ENCODE measurements around the gene ERG.

ERG gene

GRCh38 chr21:38498057-38498833 is at the start of gene ERG:
Gene ERG (minus strand): TSS chr21:38498477. CDS start chr21:38498380, 97 bp downstream.
- DNase-seq (ENCODE audit: low spot score) = no peak

DNA sequence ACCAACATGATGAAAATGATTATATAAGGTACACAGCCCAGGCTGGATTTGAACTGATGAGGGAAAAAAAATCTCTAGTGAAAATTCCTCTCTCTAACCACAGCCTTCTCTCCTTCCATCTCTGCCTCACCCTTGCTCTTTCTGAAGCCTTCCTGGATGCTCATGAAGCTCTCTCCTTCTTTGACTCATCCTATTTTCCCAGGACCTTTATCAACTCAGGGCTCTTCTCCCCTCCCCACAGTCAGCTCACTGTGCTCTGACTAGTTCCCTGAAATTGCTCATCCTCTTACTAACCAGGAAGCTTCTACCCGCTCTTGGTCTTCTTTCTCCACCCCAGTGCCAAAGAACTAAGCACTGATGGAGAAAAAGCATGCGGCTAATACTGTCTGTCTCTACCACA is 46.4 kb upstream of the ERG start:
- DNase-seq (ENCODE audit: low spot score) = no peak

GRCh38 chr21:38542263-38542662 is 44.0 kb upstream of the ERG start:
- no peak for DNase-seq (ENCODE audit: low spot score)

DNA sequence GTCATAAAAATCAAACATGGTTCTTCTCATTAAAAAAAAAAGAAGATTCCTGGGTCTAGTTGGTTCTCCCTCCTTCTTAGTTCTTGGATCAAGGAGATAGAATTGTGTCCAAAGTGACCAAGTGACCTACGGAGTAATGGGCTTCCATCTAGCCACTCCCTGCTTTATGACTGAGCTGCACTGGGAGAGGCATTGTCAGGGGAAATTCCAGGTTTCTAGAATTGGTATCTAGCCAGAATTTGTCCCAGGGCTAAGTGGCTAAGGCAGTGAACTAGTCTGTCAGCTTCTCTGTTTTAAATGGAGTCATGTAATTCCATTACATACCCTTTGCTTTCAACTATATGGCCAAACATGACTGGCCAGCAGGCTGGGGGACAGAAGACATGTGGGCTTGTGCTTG is 40.1 kb upstream of the ERG start:
- no peak for DNase-seq (ENCODE audit: low spot score)

DNA sequence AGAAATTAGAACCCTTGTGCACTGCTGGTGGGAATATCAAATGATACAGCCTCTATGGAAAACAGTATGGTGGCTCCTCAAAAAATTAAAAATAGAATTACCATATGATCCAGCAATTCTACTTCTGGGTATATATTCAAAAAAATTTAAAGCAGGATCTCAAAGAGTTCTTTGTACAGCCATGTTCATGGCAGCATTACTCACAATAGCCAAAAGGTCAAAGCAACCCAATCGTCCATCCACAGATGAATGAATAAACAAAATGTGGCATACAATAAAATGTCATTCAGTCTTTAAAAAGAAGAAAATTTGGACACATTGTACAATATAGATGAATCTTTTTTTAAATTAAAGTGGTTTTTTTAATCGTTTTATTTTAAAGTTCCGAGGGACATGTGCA is 36.3 kb upstream of the ERG start:
- DNase-seq (ENCODE audit: low spot score) = no peak

- no peak for DNase-seq (ENCODE audit: low spot score)
Observed at GRCh38 chr21:38533887-38534286, 35.6 kb upstream of the ERG start.

- DNase-seq (ENCODE audit: low spot score) = no peak
Observed at GRCh38 chr21:38531591-38531990, 33.3 kb upstream of the ERG start.

DNA sequence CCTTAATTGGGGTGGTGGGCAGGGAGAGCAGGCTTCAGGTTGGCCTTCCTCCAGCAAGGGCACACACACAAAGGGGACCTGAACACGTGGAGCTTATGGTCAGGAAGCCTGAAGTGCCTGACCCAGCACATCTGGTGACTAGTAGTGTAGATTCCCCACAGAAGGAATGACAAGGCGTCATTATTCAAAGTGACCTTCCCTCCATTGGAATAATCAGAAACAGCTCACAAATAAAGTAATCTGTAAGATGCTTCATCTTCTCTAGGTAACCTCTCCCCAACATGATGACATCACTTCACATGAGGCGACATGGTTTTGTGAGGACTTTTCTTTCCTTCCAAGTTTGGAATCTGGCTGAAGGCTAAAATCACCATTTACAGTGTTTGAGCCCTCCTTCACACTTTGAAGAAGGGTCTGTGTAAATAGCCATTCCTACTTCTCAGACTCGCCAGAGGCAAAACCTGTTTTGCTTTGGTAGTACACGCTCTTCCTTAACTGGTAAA is 32.8 kb upstream of the ERG start:
- DNase-seq (ENCODE audit: low spot score) = no peak

GRCh38 chr21:38527737-38528136 is 29.5 kb upstream of the ERG start:
- DNase-seq (ENCODE audit: low spot score) = no peak

DNA sequence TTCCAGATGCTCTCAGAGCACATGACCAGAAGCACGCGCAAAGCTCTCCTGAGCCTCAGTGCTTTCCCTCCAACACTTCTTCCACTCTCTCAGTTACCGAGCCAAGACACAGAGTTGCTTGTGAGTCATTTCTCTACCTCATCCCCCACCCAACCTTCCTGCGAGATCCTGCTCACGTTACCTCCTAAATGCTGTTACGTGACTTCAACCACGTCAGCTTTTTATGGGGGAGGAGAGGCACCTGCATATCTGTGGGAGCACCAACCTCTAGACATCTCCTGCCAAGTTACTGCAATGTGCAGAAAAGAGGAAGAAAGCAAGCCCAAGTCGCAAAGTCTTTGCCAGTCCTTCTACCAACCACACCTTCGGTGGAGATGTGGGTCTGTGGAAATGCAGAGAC is 27.2 kb upstream of the ERG start:
- peak; percentile 8 for DNase-seq (ENCODE audit: low spot score)

- DNase-seq (ENCODE audit: low spot score) = no peak
Observed at GRCh38 chr21:38524168-38525153, 26.2 kb upstream of the ERG start.

GRCh38 chr21:38520511-38520910 is 22.2 kb upstream of the ERG start:
- peak; percentile 43 for DNase-seq (ENCODE audit: low spot score)

DNA sequence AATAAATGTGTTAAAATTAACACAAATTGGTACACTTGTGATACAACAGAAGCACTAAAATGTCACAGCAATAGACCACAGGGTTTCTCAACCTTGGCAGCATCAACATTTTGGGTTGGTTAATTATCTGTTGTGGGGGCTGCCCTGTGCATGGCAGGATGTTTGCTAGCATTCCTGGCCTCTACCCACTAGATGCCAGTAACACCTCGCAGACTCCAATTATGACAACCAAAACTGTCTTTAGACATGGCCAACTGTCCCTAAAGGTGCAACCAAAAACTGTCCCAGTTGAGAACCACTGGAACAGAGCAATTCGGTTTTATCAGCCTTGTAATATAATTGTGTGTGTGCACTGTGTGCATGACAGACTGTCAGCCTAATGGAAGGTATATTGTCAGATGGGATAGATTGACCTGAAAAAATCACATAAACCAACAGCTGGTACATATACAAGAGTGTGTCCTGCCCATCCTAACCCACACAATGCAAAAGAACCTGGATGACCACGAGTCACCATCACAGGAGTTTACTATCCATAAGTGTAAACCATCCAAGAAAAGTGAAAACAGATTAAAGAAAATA is 13.5 kb upstream of the ERG start:
- DNase-seq (ENCODE audit: low spot score) = no peak

DNA sequence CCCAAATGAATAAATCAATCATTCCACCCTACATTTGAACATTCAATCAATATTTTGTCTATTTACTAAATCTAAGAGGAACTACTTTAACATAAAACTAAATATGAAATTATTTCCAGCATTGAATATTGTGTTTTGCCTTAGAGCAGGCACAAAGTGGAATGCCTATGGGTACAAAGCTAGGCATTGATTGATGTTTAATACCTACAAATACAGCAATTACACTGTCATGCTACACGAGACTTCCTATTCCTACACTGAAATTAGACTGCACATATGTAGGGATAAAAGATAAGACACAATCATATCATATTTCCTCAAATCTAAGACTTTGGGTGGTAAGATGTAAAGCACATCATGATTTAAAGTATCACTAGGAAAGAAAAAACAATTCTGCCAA is 12.9 kb upstream of the ERG start:
- no peak for DNase-seq (ENCODE audit: low spot score)

DNA sequence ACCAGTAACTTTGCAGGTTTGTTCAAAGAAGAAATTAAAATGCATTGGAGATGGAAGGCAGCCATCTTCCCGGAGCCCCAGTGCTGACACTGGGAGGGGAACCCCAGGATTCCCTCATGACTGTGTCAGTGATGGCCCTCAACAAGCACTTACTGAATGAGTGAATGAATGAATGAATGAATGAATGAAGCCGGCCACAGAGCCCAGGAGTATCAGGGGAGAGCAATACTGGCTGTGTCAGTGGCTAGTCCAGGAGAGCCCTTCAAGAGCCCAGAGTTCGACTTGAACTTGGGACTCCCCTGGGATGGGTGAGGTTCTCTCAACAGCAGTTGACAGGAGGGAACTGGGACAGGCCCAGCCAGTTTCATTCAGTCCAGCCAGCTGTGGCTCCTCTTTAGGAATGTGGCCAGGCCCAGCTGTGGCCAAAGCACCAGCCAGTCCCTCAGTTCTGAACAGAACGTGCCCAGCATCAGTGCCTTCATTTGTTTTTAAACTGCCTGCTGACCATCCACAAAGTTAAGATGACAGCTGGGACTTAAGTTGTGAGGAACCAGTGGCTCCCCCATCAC is 9.2 kb upstream of the ERG start:
- no peak for DNase-seq (ENCODE audit: low spot score)

DNA sequence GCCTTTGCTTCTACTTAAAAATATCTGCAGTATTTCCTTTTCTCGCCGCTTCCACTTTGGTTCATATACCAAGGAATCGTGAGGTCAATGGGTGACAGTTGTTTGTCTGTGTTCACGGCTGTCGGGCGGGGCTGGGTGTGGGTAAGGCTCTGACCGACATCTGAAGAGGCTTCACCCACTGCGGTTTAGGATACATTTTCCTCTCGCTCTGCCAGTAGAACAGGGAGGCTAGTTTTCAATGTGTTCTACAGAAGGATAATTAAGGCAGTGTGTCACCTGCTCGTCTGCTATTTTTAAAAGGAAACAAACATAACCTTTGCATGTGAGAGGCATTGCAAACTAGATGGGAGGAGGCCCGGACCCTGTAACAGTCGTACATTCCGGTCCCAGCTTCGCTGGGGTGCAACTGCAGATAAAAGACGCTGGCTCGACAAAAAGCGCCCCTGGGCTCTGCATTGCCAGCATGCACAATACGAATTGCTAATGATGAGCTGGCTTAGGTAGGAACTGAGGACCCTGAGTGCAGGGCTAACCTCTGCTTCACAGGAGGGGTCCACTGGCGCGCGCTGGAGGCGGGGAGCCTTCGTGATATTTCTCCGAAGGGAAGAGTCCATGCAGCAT is 8.5 kb upstream of the ERG start:
- DNase-seq (ENCODE audit: low spot score) = peak; percentile 9

DNA sequence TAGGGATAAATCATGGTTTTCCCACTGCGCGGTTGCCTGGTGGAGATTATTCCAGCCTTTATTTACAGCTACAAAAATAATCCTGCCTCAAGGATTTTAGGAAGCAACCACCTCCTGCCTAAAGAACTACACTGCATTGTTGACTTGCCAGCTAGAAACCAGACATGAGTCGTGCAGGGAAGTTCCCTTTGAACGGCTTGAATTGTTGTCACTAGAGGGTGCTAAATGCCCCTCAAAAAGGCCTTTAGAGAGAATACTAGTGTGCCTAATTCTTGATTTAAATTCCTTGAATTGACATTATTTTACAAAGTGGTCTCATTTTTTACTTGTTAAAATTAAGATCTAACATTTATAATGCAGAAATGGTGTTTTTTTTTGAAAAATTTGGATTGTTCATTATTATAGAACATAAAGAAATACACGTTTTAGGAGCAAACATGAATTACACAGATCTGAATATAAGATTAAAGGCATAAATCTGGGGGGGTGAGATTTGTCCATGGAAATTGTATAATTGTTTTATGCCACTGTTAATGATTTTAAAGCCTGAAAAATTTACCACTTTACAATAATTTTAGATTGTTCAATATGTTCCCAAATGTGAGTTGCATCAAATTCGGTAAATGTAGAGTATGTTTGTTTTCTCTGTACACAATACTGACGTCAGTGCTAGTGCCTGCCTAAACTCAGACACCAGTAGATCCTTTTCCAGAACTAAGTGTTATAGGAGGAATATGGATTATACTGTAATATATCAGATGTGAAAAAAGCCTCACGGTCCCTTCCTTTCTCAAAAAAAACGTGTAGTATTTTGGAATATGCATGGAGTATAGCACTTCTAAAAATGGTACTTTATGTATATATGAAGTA is 7.6 kb upstream of the ERG start:
- peak; percentile 47 for DNase-seq (ENCODE audit: low spot score)

- DNase-seq (ENCODE audit: low spot score) = no peak
Observed at GRCh38 chr21:38504066-38504465, 5.8 kb upstream of the ERG start.

DNA sequence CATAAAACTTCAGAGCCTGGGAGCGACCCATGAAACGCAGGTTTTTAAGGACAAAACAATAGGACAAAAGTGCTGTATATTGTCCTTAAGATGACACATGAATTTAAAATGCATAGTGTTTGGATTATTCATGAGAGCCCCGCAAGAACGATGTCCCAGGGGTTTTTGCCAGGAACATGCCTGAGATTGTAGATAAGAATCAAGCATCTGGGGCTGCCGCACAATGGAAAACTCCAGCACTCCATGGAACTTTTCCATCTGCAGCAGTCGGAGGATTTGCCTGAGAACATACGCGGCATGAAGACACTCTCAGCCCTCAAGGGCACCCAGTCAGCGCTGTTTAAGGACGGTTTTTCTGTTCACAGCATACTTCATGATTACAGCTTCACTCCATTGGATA is 5.3 kb upstream of the ERG start:
- DNase-seq (ENCODE audit: low spot score) = no peak

DNA sequence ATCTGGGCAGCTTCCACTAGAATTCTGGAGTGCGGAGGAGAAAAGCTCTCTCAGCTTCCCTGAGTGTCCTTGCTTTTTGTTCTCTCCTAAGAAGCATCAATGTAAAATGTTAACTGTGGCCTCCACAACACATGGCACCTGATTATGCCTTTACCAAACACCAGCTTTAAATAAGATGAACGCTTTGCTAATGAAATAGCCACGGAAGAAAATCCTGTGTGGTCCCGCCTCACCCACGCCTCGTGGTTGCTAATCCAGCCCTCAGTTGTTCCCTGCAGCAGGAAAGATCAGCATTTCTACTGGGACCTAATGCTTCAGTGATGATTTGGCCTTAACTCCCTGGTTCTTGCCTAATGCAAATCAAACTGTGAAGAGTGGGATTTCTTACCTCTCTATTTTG is 1.8 kb upstream of the ERG start:
- DNase-seq (ENCODE audit: low spot score) = no peak

GRCh38 chr21:38499296-38499695 is 1.0 kb upstream of the ERG start:
- no peak for DNase-seq (ENCODE audit: low spot score)
